SK-N-SH (cell line): ENCODE measurements around the gene NFASC. TPM values are rescaled to one million over a fixed set of nuclear protein-coding genes. Genes with fewer than 3 reads are reported as not detected.
A peak's percentile ranks its signal among the peaks of the same experiment; 100 is the strongest.

Experiments used
- CTCF ChIA-PET: fragments of 300-600, 350-600 bp; formaldehyde crosslinking; extraction: SDS; loops from one replicate; lab custom pipeline; 2021; lab: Yijun Ruan, JAX
- POLR2A ChIA-PET: fragments of 350-600 bp; sonication (Branson Sonifier 250); formaldehyde crosslinking; extraction: SDS; loops from one replicate; lab custom pipeline; 2020; ENCODE audit warnings: antibody characterized with exemption, inconsistent platforms; lab: Yijun Ruan, JAX
- DNase-seq: peaks from one replicate; pipeline ENCODE4 v3.0.0; 2012
- H2AFZ ChIP-seq: fragments of 200-600 bp; sonication (generic); 2 replicates; pipeline ENCODE4 v1.8.1; 2016; ENCODE audit warnings: antibody characterized with exemption, mild to moderate bottlenecking, low read depth
- H3F3A ChIP-seq: fragments of 200-600 bp; sonication (generic); replicated peaks from 2 replicates; pipeline ENCODE3; 2016; ENCODE audit warnings: antibody characterized with exemption, mild to moderate bottlenecking; ENCODE audit not compliant: insufficient read depth
- H3K27ac ChIP-seq, 2 experiments: fragments of 200-500 bp in 1 of 2; fragments of 200-600 bp in 1 of 2; sonication (Bioruptor generic) in 1 of 2; sonication (generic), shearing (Covaris generic) in 1 of 2; 2 replicates each; pipeline versions ENCODE4 v1.5.1 to v1.6.1; 2014 to 2016; ENCODE audit warnings: low read depth in 2 of 2, inconsistent platforms in 1 of 2, low read length in 1 of 2, mild to moderate bottlenecking in 1 of 2, mixed read lengths in 1 of 2
- H3K27me3 ChIP-seq: fragments of 200-600 bp; sonication (generic), shearing (Covaris generic); 2 replicates; pipeline ENCODE4 v1.6.1; 2016; ENCODE audit warnings: mixed run types; ENCODE audit not compliant: insufficient read depth
- H3K36me3 ChIP-seq, 2 experiments: fragments of 200-500 bp in 1 of 2; fragments of 200-600 bp in 1 of 2; sonication (Bioruptor generic) in 1 of 2; sonication (generic) in 1 of 2; replicated peaks in 1 of 2; 2 replicates each; pipeline versions ENCODE3 to v1.5.1; 2014 to 2016; ENCODE audit warnings: low read length in 1 of 2, mild to moderate bottlenecking in 1 of 2; ENCODE audit not compliant: insufficient read depth in 2 of 2, control insufficient read depth in 1 of 2
- H3K4me1 ChIP-seq, 2 experiments: fragments of 200-500 bp in 1 of 2; fragments of 200-600 bp in 1 of 2; sonication (Bioruptor generic) in 1 of 2; sonication (generic), shearing (Covaris generic) in 1 of 2; 2 replicates each; pipeline versions ENCODE4 v1.5.1 to v1.6.1; 2014 to 2016; ENCODE audit warnings: low read depth in 1 of 2, low read length in 1 of 2, mixed run types in 1 of 2; ENCODE audit not compliant: insufficient read depth in 2 of 2, control insufficient read depth in 1 of 2
- H3K4me2 ChIP-seq: fragments of 200-600 bp; sonication (generic), shearing (Covaris generic); 2 replicates; pipeline ENCODE4 v1.6.1; 2017; ENCODE audit warnings: mixed run types
- H3K4me3 ChIP-seq, 2 experiments: fragments of 200-500 bp in 1 of 2; fragments of 200-600 bp in 1 of 2; sonication (Bioruptor generic) in 1 of 2; sonication (generic), shearing (Covaris generic) in 1 of 2; 2 replicates each; pipeline versions ENCODE4 v1.5.1 to v1.8.1; 2014 to 2016; ENCODE audit warnings: low read depth in 2 of 2, inconsistent platforms in 1 of 2, low read length in 1 of 2, mild to moderate bottlenecking in 1 of 2, mixed read lengths in 1 of 2, moderate library complexity in 1 of 2
- H3K79me2 ChIP-seq: fragments of 200-600 bp; sonication (generic); 2 replicates; pipeline ENCODE4 v1.8.1; 2017; ENCODE audit warnings: mild to moderate bottlenecking; ENCODE audit not compliant: insufficient read depth
- H3K9ac ChIP-seq: fragments of 200-600 bp; sonication (generic); 2 replicates; pipeline ENCODE4 v1.6.1; 2017; ENCODE audit warnings: mixed run types
- H3K9me2 ChIP-seq: fragments of 200-600 bp; sonication (generic); 2 replicates; pipeline ENCODE4 v1.6.1; 2017; ENCODE audit warnings: mixed run types
- H3K9me3 ChIP-seq: fragments of 200-600 bp; sonication (generic); 2 replicates; pipeline ENCODE4 v1.6.1; 2017; ENCODE audit warnings: mixed run types, mild to moderate bottlenecking, moderate library complexity
- H4K20me1 ChIP-seq: fragments of 200-600 bp; sonication (generic); 2 replicates; pipeline ENCODE4 v1.6.1; 2017; ENCODE audit warnings: mild to moderate bottlenecking, mixed run types; ENCODE audit not compliant: insufficient read depth
- CTCF ChIP-seq: fragments of 200-600 bp; sonication (generic); IDR thresholded peaks from 2 replicates; pipeline ENCODE4 v1.6.1; 2017; ENCODE audit warnings: antibody characterized with exemption, mild to moderate bottlenecking, moderate library complexity
- ELF1 ChIP-seq: IDR thresholded peaks from 2 replicates; pipeline ENCODE4 v1.4.0; 2012
- FOSL2 ChIP-seq: IDR thresholded peaks from 2 replicates; pipeline ENCODE4 v1.4.0; 2012; ENCODE audit warnings: low read depth, mild to moderate bottlenecking, moderate library complexity, borderline replicate concordance
- FOXJ3 ChIP-seq: sonication (generic); formaldehyde crosslinking; IDR thresholded peaks from 2 replicates; pipeline ENCODE4 v1.5.1; 2020; ENCODE audit warnings: mild to moderate bottlenecking, missing genetic modification reagents
- GABPA ChIP-seq: IDR thresholded peaks from 2 replicates; pipeline ENCODE4 v1.4.0; 2012; ENCODE audit warnings: low read depth, mild to moderate bottlenecking
- GATA2 ChIP-seq: sonication (generic); formaldehyde crosslinking; IDR thresholded peaks from 2 replicates; pipeline ENCODE4 v1.5.0; 2020; ENCODE audit warnings: mild to moderate bottlenecking, missing genetic modification reagents
- IRF3 ChIP-seq: fragments of 150-350 bp; IDR thresholded peaks from 2 replicates; pipeline ENCODE4 v1.6.1; 2016; ENCODE audit warnings: mild to moderate bottlenecking, low read depth, low read length
- MXI1 ChIP-seq: IDR thresholded peaks from 2 replicates; pipeline ENCODE4 v1.6.1; 2012; ENCODE audit warnings: mild to moderate bottlenecking, low read depth, low read length, improper control_type of control experiment
- NRF1 ChIP-seq: IDR thresholded peaks from 2 replicates; pipeline ENCODE4 v1.6.1; 2012; ENCODE audit warnings: low read depth, mild to moderate bottlenecking, low read length
- PBX3 ChIP-seq: IDR thresholded peaks from 2 replicates; pipeline ENCODE4; 2012
- REST ChIP-seq: IDR thresholded peaks from 2 replicates; pipeline ENCODE4 v1.6.1; 2012; ENCODE audit warnings: mild to moderate bottlenecking, low read depth, low read length, moderate library complexity
- RFX5 ChIP-seq: IDR thresholded peaks from 2 replicates; pipeline ENCODE4 v1.6.1; 2012; ENCODE audit warnings: mild to moderate bottlenecking, improper control_type of control experiment, low read length
- SIN3A ChIP-seq: IDR thresholded peaks from 2 replicates; pipeline ENCODE4 v1.6.1; 2012; ENCODE audit warnings: low read depth, mild to moderate bottlenecking, low read length, moderate library complexity, borderline replicate concordance
- SMC3 ChIP-seq: IDR thresholded peaks from 2 replicates; pipeline ENCODE4 v1.6.1; 2012; ENCODE audit warnings: low read depth, low read length, improper control_type of control experiment
- TAF1 ChIP-seq: IDR thresholded peaks from 2 replicates; pipeline ENCODE4 v1.6.1; 2012; ENCODE audit warnings: low read depth, mild to moderate bottlenecking, low read length, moderate library complexity, borderline replicate concordance
- WGBS: methylation state at CpG from one replicate; pipeline ENCODE4 v1.1.6; 2017; ENCODE audit warnings: low lambda C conversion rate; 5-methylcytosine and 5-hydroxymethylcytosine counted together
- polyA plus RNA-seq, 3 experiments: library from polyadenylated mRNA; depleted of rRNA; stranded (reverse); fragments of >200 nt; gene quantifications; 2 replicates each; pipeline ENCODE4 v1.2.3, GENCODE V29; 2012

The NFASC gene
- polyA plus RNA-seq, 1 of the 3 experiments (the other 2 are of a cell fraction) = 6.0 TPM

GRCh38 chr1:205064741-205065316, 194.2 kb downstream of the NFASC start:
- Histone ChIP-seq H4K20me1 (no peaks in the 10 kb centered on the region), H3K9me2 (no peaks in the 10 kb centered on the region), H3K36me3 (no peaks in the 10 kb centered on the region), H3K9ac (no peak overlapping the region), H3K4me2 (no peak overlapping the region), H3K4me3 (no peak overlapping the region), H3K27ac (no peak overlapping the region), H2AFZ (no peak overlapping the region), H3K4me1 (peaks cover 0 to 5% of the 10 kb centered on the region in 2 experiments; a peak in 1 of 4 replicates)
- DNase-seq = no peak
- WGBS = 67% methylated on average over 9 of the region's 9 CpGs
- no peak for TF ChIP-seq NRF1
- no peak for TF ChIP-seq FOSL2
- no peak for TF ChIP-seq RFX5
- TF ChIP-seq CTCF = no peak
- TF ChIP-seq GABPA = no peak
- TF ChIP-seq SMC3 = no peak
- no peak for TF ChIP-seq GATA2
- no peak for TF ChIP-seq MXI1
- no peak for TF ChIP-seq IRF3
- TF ChIP-seq, all 33 proteins: peak for 0
- Histone ChIP-seq H3K9me3 (no peaks in the 10 kb centered on the region), H3K27me3 (no peaks in the 10 kb centered on the region), H3K79me2 (no peaks in the 10 kb centered on the region), H3F3A (no peaks in the 10 kb centered on the region)
- CTCF ChIA-PET = interaction anchor here (2.4 to 18.8 kb wide), 5 partner anchors 25 to 257 kb away, joined by 9 to 756 read pairs (median 55); partner anchors contain the start of gene CNTN2
- POLR2A ChIA-PET = no interaction called here

- H3K9ac ChIP-seq = no peak overlapping the region
- WGBS = 84% methylated on average over 8 of the region's 14 CpGs
- POLR2A ChIA-PET = interaction anchor here (0.6 kb wide), 1 partner anchor 81 kb away, joined by 3 read pairs; no protein-coding TSS in a partner anchor
These were observed 195.0 kb downstream of the NFASC start for GRCh38 chr1:205065666-205066065.

More at GRCh38 chr1:205065666-205066065, 195.0 kb downstream of the NFASC start:
- H2AFZ ChIP-seq = no peak overlapping the region
- TF ChIP-seq ELF1 (no peak), NRF1 (no peak), SIN3A (no peak), FOXJ3 (CRISPR knock-in tag) (no peak), REST (no peak), SMC3 (no peak), TAF1 (no peak), PBX3 (no peak)
- no peaks in the 10 kb centered on the region for H3K27me3 ChIP-seq
- no peaks in the 10 kb centered on the region for H3K36me3 ChIP-seq
- no peaks in the 10 kb centered on the region for H3K79me2 ChIP-seq
- no peaks in the 10 kb centered on the region for H4K20me1 ChIP-seq
- CTCF ChIA-PET = interaction anchor here (0.9 to 6.9 kb wide), 8 partner anchors 10 to 258 kb away, joined by 3 to 55 read pairs (median 4); no protein-coding TSS in a partner anchor
- H3K4me2 ChIP-seq = no peak overlapping the region
- peak; percentile 12 for DNase-seq
- no peaks in the 10 kb centered on the region for H3F3A ChIP-seq
- H3K4me1 ChIP-seq = peaks cover 0 to 5% of the 10 kb centered on the region in 2 experiments; a peak in 1 of 4 replicates
- no peaks in the 10 kb centered on the region for H3K9me3 ChIP-seq
- H3K9me2 ChIP-seq = no peaks in the 10 kb centered on the region
- H3K4me3 ChIP-seq = no peak overlapping the region
- H3K27ac ChIP-seq = no peak overlapping the region
